GM13977 (cell line): ENCODE data around the gene TXNDC11.

Experiments used
- DNase-seq: peaks from one replicate; pipeline ENCODE4 v3.0.0; 2012; ENCODE audit warnings: low spot score
- in situ Hi-C: fragments of 300-500 bp; cut with MboI; formaldehyde crosslinking; loops from one replicate; pipeline ENCODE4 v1.12.0; 2022; ENCODE audit warnings: low sequenced_read_pairs, low pct_unique_long_range_greater_than_20kb, mixed read lengths, inconsistent platforms; ENCODE audit not compliant: unreplicated experiment
- TF ChIP-seq, protein P1 (sequence below): IDR thresholded peaks from 2 replicates; pipeline ENCODE4 v1.5.1; 2012; ENCODE audit warnings: mild to moderate bottlenecking, control low read depth; ENCODE audit not compliant: insufficient read depth; ENCODE audit errors: extremely low read depth, missing control alignments

Gene TXNDC11

DNA sequence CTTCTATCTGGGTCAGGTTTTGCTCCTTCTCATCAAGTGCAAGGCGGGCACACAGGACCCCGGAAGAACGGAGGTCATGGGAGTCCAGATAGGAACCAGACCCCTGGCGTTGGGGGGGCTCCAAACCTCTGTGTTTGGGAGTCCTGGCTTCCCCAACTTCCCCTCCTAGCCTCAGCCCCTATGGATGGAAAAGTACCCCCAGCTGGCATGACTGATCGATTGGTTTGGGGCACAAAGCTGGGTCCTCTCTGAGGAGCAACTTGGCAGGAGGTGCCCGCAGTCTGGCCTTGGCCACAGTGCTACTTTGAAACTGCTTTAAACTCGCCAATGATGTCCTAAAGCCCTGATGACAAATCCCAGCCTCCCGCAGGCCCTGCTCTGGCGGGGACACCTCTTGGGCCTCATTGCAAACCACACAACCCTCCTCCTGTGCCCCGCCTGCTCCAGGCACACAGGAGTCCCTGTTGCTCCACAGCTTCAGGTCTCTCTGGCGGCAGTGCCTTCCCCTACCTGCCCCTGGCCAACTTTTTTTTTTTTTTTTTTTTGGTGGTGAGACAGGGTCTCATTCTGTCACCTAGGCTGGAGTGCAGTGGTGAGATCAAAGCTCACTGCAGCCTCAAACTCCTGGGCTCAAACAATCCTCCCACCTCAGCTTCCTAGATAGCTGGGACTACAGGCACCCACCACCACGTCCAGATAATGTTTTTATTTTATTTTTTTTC lies 112.5 kb downstream of the TXNDC11 start:
- TF ChIP-seq, protein P1, sequence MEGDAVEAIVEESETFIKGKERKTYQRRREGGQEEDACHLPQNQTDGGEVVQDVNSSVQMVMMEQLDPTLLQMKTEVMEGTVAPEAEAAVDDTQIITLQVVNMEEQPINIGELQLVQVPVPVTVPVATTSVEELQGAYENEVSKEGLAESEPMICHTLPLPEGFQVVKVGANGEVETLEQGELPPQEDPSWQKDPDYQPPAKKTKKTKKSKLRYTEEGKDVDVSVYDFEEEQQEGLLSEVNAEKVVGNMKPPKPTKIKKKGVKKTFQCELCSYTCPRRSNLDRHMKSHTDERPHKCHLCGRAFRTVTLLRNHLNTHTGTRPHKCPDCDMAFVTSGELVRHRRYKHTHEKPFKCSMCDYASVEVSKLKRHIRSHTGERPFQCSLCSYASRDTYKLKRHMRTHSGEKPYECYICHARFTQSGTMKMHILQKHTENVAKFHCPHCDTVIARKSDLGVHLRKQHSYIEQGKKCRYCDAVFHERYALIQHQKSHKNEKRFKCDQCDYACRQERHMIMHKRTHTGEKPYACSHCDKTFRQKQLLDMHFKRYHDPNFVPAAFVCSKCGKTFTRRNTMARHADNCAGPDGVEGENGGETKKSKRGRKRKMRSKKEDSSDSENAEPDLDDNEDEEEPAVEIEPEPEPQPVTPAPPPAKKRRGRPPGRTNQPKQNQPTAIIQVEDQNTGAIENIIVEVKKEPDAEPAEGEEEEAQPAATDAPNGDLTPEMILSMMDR: no peak
- in situ Hi-C loops: no loop called here
- DNase-seq: no peak
